ENCODE measurements around the gene MDH2.
"Not testable (repeated sequence)": the region's sequence is repeated elsewhere in the genome, so short reads cannot be mapped to it uniquely, and the experiment has no call there.

Gene MDH2

GRCh38 chr7:76049295-76049694 lies 1.4 kb downstream of the MDH2 start:
- no peak for DNase-seq

- DNase-seq, result no peak
Observed at GRCh38 chr7:76050545-76050944, 2.6 kb downstream of the MDH2 start.

DNA sequence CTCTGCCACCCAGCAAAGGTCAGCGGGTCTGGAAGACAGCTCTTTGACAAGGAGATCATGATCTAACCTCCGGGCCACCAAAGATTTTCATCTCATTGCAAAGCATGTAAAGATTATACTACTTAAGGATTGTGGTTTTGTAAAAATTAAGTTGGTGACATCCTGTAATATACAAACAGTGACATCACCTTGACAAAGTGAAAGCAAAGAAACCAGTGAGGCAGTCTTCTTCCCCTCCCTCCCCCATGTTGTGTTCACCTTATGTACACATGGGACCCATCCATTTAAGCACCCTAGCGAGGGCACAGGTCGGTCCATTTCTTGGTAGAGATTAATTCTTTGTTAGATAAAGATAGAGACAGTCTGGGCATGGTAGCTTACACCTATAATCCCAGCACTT lies 3.9 kb downstream of the MDH2 start:
- no peak for DNase-seq

- DNase-seq, result not testable (repeated sequence)
Observed at GRCh38 chr7:76052681-76053080, 4.8 kb downstream of the MDH2 start.

- no peak for DNase-seq
Observed at GRCh38 chr7:76053461-76053860, 5.6 kb downstream of the MDH2 start.

GRCh38 chr7:76054123-76055120 lies 6.5 kb downstream of the MDH2 start:
- DNase-seq, result no peak

DNA sequence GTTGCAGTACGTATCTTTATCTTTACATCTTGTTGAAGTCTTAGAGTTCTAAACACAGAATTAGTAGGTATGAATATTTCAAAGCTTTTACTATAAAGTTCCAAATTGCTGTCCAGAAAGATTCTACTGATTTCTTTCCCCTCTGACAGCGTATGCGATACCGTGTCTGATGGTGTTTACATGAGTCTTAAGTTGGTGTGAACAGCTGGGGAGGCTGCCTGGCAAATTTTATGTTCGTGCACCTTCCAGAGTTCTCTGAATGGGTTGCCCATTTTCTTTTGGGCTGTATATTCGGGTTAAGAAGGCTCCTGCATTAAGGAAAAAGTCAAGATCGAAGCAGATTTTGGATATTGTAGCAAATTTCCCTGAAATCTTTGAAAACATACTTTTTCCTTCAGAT lies 8.3 kb downstream of the MDH2 start:
- DNase-seq, result no peak

GRCh38 chr7:76057103-76057812 lies 9.4 kb downstream of the MDH2 start:
- no peak for DNase-seq

- DNase-seq, result no peak
Observed at GRCh38 chr7:76057813-76058145, 9.9 kb downstream of the MDH2 start.

DNA sequence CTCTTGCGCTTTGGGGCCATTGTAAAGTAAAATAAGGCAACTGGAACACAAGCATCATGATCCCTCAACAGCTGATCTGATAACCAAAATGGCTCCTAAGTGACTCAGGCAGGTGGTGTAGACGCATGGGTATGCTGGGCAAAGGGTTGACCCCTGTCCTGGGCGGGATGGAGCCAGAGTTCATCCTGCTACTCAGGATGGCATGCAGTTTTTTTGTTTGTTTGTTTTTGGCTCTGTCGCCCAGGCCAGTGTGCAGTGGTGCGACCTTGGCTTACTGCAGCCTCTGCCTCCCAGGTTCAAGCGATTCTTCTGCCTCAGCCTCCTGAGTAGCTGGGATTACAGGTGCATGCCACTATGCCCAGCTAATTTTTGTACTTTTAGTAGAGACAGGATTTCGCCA lies 10.8 kb downstream of the MDH2 start:
- DNase-seq, result not testable (repeated sequence)

GRCh38 chr7:76060842-76061241 lies 12.9 kb downstream of the MDH2 start:
- no peak for DNase-seq

DNA sequence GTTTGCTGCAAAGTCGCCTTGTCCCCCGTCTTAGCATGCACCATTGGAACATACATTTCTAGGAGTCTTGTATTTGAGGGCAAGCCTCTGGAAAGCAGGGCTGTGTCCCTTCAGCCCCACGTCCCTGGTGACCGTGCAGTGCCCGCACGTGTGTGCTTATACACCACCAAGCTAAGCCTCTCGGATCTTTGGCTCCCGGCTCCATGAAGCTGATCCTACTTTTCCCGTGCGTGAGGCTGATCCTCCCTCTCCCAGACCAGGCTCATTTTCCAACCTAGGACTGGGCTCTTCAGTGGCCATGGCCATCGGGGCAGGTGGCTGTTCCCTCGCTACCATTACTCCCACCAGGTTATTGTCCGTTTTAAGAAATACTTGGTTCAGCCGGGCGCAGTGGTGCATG lies 14.3 kb downstream of the MDH2 start:
- DNase-seq, result no peak

DNA sequence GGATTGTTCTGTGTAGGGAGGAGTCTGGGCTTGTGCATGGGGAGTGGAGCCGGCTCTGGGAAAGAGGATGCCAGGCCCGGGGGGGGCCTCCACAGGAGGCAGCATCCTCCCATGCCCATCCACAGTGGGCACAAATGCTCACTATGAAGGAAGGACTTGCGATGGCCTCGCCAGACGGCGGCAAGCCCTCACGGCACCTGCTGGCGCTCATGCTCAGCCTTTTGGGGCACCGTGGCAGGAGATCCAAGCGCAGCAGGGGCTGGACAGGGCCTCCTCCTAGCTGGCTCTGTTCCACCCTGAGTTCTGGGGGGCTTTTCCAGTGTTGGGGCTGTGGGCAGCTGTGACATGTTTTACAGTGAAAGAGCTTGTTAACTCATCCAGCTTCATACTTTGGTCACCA lies 15.2 kb downstream of the MDH2 start:
- DNase-seq, result no peak

DNA sequence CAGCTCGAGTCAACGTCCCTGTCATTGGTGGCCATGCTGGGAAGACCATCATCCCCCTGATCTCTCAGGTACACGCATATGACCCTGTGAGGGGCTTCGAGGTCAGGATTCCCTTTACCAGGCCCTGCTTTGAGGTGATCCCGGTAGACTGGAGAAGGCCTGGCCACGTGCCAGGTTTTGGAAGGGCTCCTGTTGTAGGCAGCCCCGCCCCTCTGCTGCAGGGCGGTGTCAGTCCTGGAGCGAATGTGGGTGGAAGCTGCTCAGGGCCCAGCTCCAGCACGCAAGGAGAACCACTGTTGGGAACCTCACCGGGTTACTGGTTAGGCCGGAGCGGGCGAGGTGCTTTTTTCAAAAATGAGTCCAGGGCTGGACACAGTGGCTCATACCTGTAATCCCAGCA lies 15.6 kb downstream of the MDH2 start:
- DNase-seq, result no peak

DNA sequence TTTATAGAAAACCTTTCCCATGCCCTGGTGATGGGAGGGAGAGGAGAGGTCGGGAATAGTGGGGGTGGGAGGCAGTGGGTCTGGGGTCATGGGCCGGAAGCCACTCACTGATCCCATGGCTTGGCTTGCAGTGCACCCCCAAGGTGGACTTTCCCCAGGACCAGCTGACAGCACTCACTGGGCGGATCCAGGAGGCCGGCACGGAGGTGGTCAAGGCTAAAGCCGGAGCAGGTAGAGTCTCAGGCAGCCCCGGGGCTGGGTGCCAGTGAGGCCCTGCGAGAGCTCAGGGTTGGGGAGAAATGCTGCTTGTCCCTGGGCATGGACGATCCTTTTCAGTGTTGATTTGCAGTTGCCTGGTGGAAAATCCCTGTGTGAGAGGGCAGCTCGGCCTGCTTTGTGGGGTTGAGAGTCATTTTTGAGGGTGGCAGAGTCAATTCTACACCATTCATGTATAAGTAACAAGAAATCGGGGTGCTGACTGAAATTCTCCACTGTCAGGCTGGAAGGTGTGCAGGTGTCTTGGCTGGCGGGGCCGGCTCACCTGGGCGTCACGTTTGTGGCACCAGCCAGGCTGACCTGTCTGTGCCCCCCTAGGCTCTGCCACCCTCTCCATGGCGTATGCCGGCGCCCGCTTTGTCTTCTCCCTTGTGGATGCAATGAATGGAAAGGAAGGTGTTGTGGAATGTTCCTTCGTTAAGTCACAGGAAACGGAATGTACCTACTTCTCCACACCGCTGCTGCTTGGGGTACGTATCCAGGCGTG lies 16.5 kb downstream of the MDH2 start:
- DNase-seq, result no peak

DNA sequence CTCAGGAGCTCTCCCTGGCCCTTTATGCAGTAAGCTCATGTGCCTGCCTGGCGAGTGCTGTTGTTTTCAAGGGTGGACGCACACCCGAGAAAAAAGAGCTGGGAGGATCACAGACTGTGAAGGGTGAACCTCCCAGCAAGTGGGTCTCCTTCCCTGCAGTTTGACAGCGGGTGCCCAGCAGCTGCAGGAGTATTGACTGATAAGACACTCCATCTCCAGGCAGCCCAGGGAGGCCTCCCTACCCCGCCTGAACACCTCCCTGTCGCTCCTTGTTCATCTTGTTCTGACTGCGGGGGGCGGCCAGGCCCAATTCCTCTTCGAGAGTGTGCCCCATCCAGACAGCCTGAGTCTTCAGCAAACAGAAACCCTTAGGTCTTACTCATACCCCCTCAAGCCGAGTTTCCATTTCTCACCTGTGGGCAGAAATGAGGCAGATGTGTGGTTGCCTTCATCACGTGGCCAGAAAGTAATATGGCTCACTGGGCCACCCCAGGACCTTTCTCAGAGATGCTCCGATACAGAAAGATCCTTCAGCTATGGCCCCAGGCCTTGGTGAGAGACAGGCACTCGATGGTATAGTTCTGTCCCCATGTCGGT lies 17.2 kb downstream of the MDH2 start:
- DNase-seq, result no peak

- DNase-seq, result no peak
Observed at GRCh38 chr7:76066716-76067503, 19.0 kb downstream of the MDH2 start.

DNA sequence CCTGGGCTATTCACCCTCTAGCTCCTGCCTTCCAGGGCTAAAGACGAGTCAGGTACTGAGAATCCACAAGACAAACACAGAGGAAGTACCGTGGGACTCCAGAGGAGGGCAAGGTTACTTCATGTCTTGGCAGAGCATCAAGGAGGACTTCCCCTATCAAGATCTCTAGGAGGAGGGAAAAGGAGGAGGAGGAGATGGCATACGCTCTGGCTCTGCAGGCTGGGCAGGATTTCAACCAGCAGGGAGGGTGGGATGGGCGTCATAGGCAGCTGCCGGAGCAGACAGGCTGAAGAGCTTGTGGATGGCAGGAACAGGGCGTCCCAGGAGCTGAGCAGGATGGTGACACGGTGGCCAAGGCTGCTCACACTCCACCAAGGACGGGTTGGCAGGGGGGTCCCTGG lies 21.3 kb downstream of the MDH2 start:
- DNase-seq, result no peak

- no peak for DNase-seq
Observed at GRCh38 chr7:76071316-76072242, 23.7 kb downstream of the MDH2 start.

GRCh38 chr7:76072243-76073148 lies 24.6 kb downstream of the MDH2 start:
- no peak for DNase-seq

Measured in stimulated activated CD4-positive, alpha-beta T cell treated with anti-CD3 and anti-CD28 coated beads, Interleukin-12 subunit alpha, Interleukin-12 subunit beta, amount 100 ng/mL, for 4 hours (primary cell).